Endothelial cell of umbilical vein (primary cell): ENCODE results near the gene PHC1. TPM values are rescaled to one million over a fixed set of nuclear protein-coding genes. Genes with fewer than 3 reads are reported as not detected.
"Not testable (repeated sequence)": the region's sequence is repeated elsewhere in the genome, so short reads cannot be mapped to it uniquely, and the experiment has no call there.

ENCODE experiments used
- Bru-seq: library from RNA; stranded (reverse); fragments of 400-500 nt; gene quantifications from one replicate; lab custom pipeline; 2021; lab: Mats Ljungman, UMichigan
- BruChase-seq, 2 experiments: library from RNA; stranded (reverse); fragments of 400-500 nt; gene quantifications; one replicate each; lab custom pipeline; 2021; lab: Mats Ljungman, UMichigan
- BruUV-seq: library from RNA; stranded (reverse); fragments of 400-500 nt; replicated peaks from 2 replicates; lab custom pipeline; 2021; lab: Mats Ljungman, UMichigan
- CTCF ChIA-PET: fragments of 300-600, 350-600 bp; sonication (Branson Sonifier 250); formaldehyde crosslinking; loops from one replicate; lab custom pipeline; 2021; ENCODE audit warnings: antibody characterized with exemption, inconsistent platforms; lab: Charles Lee
- POLR2A ChIA-PET: fragments of 300-600, 350-600 bp; sonication (Branson Sonifier 250); formaldehyde crosslinking; loops from one replicate; lab custom pipeline; 2021; ENCODE audit warnings: antibody characterized with exemption, inconsistent platforms; lab: Charles Lee
- DNase-seq: peaks from one replicate; pipeline ENCODE4 v3.0.0-alpha.2; 2011; ENCODE audit warnings: low read depth, low spot score
- FAIRE-seq: peaks from 2 replicates; lab custom pipeline; 2011; peaks lifted over from hg19 to GRCh38; lab: Jason Lieb, UNC
- H2AFZ ChIP-seq: 2 replicates; pipeline ENCODE4 v1.6.0; 2012; ENCODE audit warnings: low read depth, low read length, control low read depth, inconsistent platforms
- H3K27ac ChIP-seq: 2 replicates; pipeline ENCODE4 v1.5.1; 2011; ENCODE audit warnings: low read depth, mild to moderate bottlenecking, control low read depth, low read length, moderate library complexity; ENCODE audit not compliant: insufficient read depth
- H3K27me3 ChIP-seq, 2 experiments: 2 replicates each; pipeline versions ENCODE4 v1.6.0 to v1.6.1; 2011; ENCODE audit warnings: low read length in 2 of 2, mixed read lengths in 1 of 2; ENCODE audit not compliant: control insufficient read depth in 2 of 2, insufficient read depth in 2 of 2
- H3K36me3 ChIP-seq, 2 experiments: 2 replicates in 1 of 2; 3 replicates in 1 of 2; pipeline ENCODE4 v1.5.1; 2011; ENCODE audit warnings: low read length in 2 of 2, mild to moderate bottlenecking in 1 of 2, moderate library complexity in 1 of 2; ENCODE audit not compliant: control insufficient read depth in 2 of 2, insufficient read depth in 2 of 2; ENCODE audit errors: extremely low read depth in 1 of 2
- H3K4me1 ChIP-seq: 3 replicates; pipeline ENCODE4 v1.5.1; 2011; ENCODE audit warnings: mild to moderate bottlenecking, low read length; ENCODE audit not compliant: control insufficient read depth, insufficient read depth; ENCODE audit errors: extremely low read depth
- H3K4me2 ChIP-seq: 2 replicates; pipeline ENCODE4 v1.6.1; 2011; ENCODE audit warnings: low read length, control low read depth, mixed read lengths; ENCODE audit not compliant: insufficient read depth
- H3K4me3 ChIP-seq, 3 experiments: fragments of 200-600 bp in 1 of 3; sonication (generic), shearing (Covaris generic) in 1 of 3; replicated peaks in 1 of 3; 2 replicates each; pipeline ENCODE4 v1.5.1; 2011 to 2016; ENCODE audit warnings: control low read depth in 3 of 3, low read length in 3 of 3, mild to moderate bottlenecking in 2 of 3, inconsistent platforms in 1 of 3, low read depth in 1 of 3, moderate library complexity in 1 of 3; ENCODE audit not compliant: insufficient read depth in 1 of 3
- H3K79me2 ChIP-seq: 2 replicates; pipeline ENCODE4 v1.6.0; 2012; ENCODE audit warnings: low read length, inconsistent platforms; ENCODE audit not compliant: control insufficient read depth, insufficient read depth
- H3K9ac ChIP-seq: replicated peaks from 2 replicates; pipeline ENCODE3; 2011; ENCODE audit warnings: low read length, control low read depth; ENCODE audit not compliant: insufficient read depth; ENCODE audit errors: extremely low read depth
- H3K9me1 ChIP-seq: replicated peaks from 3 replicates; pipeline ENCODE4 v1.6.0; 2011; ENCODE audit warnings: mild to moderate bottlenecking, low read length; ENCODE audit not compliant: control insufficient read depth, insufficient read depth; ENCODE audit errors: extremely low read depth
- H3K9me3 ChIP-seq: replicated peaks from 2 replicates; pipeline ENCODE4 v1.5.1; 2012; ENCODE audit warnings: low read length, inconsistent platforms; ENCODE audit not compliant: control insufficient read depth, insufficient read depth
- H4K20me1 ChIP-seq: replicated peaks from 2 replicates; pipeline ENCODE3; 2011; ENCODE audit warnings: mild to moderate bottlenecking, low read length; ENCODE audit not compliant: control insufficient read depth, insufficient read depth; ENCODE audit errors: extremely low read depth
- dilution Hi-C: fragments of 300-500 bp; cut with MboI; formaldehyde crosslinking; loops from one replicate; pipeline ENCODE4 v1.15.0; 2019; ENCODE audit warnings: low sequenced_read_pairs; ENCODE audit not compliant: extremely low pct_ligation_motif_present
- intact Hi-C: fragments of 100-400 bp; cut with micrococcal nuclease; formaldehyde crosslinking; loops from one replicate; pipeline ENCODE4 v1.10.0; 2022
- long read RNA-seq: library from polyadenylated mRNA; stranded (forward); transcript quantifications from one replicate; pipeline ENCODE4 v2.0.0, GENCODE V29; 2021
- polyA minus RNA-seq, 3 experiments: library from RNA; depleted of rRNA, polyadenylated mRNA; stranded (reverse); fragments of >200 nt; gene quantifications; 1 replicate in 1 of 3; 2 replicates in 2 of 3; pipeline ENCODE4 v1.2.3, GENCODE V29; 2011
- polyA plus RNA-seq, 4 experiments: library from polyadenylated mRNA; depleted of rRNA in 3 of 4; stranded (reverse) in 3 of 4; unstranded in 1 of 4; fragments of >200 nt; gene quantifications; 2 replicates each; pipeline versions ENCODE4 v1.2.1 to v1.2.3, GENCODE V29; 2011 to 2012; ENCODE audit warnings: missing spikeins in 1 of 4
- total RNA-seq: library from RNA; stranded (reverse); gene quantifications from 2 replicates; pipeline ENCODE4 v1.2.3, GENCODE V29; 2021
- TF ChIP-seq, protein P1 (sequence below), 2 donors: IDR thresholded peaks; 1 replicate in 1 of 2; 2 replicates in 1 of 2; pipeline ENCODE4 v1.5.1; 2011; ENCODE audit warnings: low read length in 2 of 2, mild to moderate bottlenecking in 2 of 2, moderate library complexity in 2 of 2, control low read depth in 1 of 2, inconsistent platforms in 1 of 2, low read depth in 1 of 2; ENCODE audit not compliant: insufficient read depth in 1 of 2; ENCODE audit errors: extremely low read depth in 1 of 2

Gene PHC1
- total RNA-seq (31.9 and 37.3 TPM in 2 replicates), polyA plus RNA-seq (66.3 and 84.3 TPM in 2 replicates), polyA minus RNA-seq (40.3 and 43.8 TPM in 2 replicates), Bru-seq, nascent RNA (percentile 51 among the genes with signal in this experiment), BruChase-seq, experiment 1, labeled RNA remaining after a 6-hour chase (percentile 71 among the genes with signal in this experiment), BruChase-seq, experiment 2, labeled RNA remaining after a 2-hour chase (percentile 61 among the genes with signal in this experiment)
- polyA plus RNA-seq (2011; cell fraction: cytosol; rRNA removed), result 30.2 and 33.3 TPM in 2 replicates
- polyA plus RNA-seq (2011; cell fraction: nucleus; rRNA removed), result 188 and 215 TPM in 2 replicates
- 17.8 and 20.8 TPM in 2 replicates for polyA plus RNA-seq (2012)
- polyA minus RNA-seq (2011; cell fraction: cytosol; rRNA and poly(A)+ RNA removed), result 7.9 TPM
- polyA minus RNA-seq (2011; cell fraction: nucleus; rRNA and poly(A)+ RNA removed), result 22.9 and 31.4 TPM in 2 replicates
- long read RNA-seq, transcript PHC1-214 (15 exons, 3,626 nt), result major isoform, 9 of 71 reads
- long read RNA-seq, partial matches to known transcripts, result 22 of 71 reads
- long read RNA-seq, other reads (novel, unspliced or antisense), result 40 of 71 reads

- FAIRE-seq (peak; percentile 74), DNase-seq (peak; percentile 78)
- peak within 1 kb of the TSS; percentile 65 for H3K27ac ChIP-seq
- H3K36me3 ChIP-seq, dilution Hi-C loops, H4K20me1 ChIP-seq, BruUV-seq, H3K9me3 ChIP-seq, H3K27me3 ChIP-seq, H3K79me2 ChIP-seq, H3K9me1 ChIP-seq: not testable (repeated sequence)
- H3K4me3 ChIP-seq, result peak within 1 kb of the TSS; percentile 87 to 92 (median 87)
- H2AFZ ChIP-seq, result peak within 1 kb of the TSS; percentile 99
- intact Hi-C loops, result loop anchor here (1.0 kb wide), 1 partner anchor 125 kb away; no protein-coding TSS in a partner anchor
- ChIA-PET POLR2A (interaction anchor here (0.5 to 1.4 kb wide), 2 partner anchors 36 to 134 kb away, joined by 3 to 4 read pairs; partner anchors contain the start of gene M6PR), CTCF (interaction anchor here (0.7 to 4.9 kb wide), 13 partner anchors 10 to 370 kb away, joined by 3 to 24 read pairs (median 5); partner anchors contain the start of genes M6PR and RIMKLB)
- TF ChIP-seq, protein P1, sequence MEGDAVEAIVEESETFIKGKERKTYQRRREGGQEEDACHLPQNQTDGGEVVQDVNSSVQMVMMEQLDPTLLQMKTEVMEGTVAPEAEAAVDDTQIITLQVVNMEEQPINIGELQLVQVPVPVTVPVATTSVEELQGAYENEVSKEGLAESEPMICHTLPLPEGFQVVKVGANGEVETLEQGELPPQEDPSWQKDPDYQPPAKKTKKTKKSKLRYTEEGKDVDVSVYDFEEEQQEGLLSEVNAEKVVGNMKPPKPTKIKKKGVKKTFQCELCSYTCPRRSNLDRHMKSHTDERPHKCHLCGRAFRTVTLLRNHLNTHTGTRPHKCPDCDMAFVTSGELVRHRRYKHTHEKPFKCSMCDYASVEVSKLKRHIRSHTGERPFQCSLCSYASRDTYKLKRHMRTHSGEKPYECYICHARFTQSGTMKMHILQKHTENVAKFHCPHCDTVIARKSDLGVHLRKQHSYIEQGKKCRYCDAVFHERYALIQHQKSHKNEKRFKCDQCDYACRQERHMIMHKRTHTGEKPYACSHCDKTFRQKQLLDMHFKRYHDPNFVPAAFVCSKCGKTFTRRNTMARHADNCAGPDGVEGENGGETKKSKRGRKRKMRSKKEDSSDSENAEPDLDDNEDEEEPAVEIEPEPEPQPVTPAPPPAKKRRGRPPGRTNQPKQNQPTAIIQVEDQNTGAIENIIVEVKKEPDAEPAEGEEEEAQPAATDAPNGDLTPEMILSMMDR (IDR thresholded peaks at IDR 0.05; ENCODE audit: extremely low read depth in 1 of 2, insufficient read depth in 1 of 2, low read depth in 1 of 2, low read length in 2 of 2), result peak; percentile 30 to 38
- peaks cover 18% of the 10 kb centered on the region for H3K4me1 ChIP-seq
- H3K9ac ChIP-seq, result peak within 1 kb of the TSS; percentile 69
- peak within 1 kb of the TSS; percentile 96 for H3K4me2 ChIP-seq
Observed at GRCh38 chr12:8914033-8914715, at the start of gene PHC1. Gene PHC1, plus strand, starts transcription at chr12:8914509. Its CDS starts 3,169 bp downstream, at chr12:8917678.
